Activated T-helper 17 cell treated with anti-CD3 and anti-CD28 coated beads, Interleukin-2, amount 50 U/mL, for 72 hours (primary cell): ENCODE measurements around the gene PANK1. TPM values are rescaled to one million over a fixed set of nuclear protein-coding genes. Genes with fewer than 3 reads are reported as not detected.
"Not testable (repeated sequence)": the region's sequence is repeated elsewhere in the genome, so short reads cannot be mapped to it uniquely, and the experiment has no call there.

Experiments used
- ATAC-seq: fragments of 150-1000 bp; cut with Tn5 transposase; replicated peaks from 2 replicates; pipeline ENCODE4 v1.10.0; 2021; ENCODE audit warnings: mild to moderate bottlenecking, moderate library complexity
- H3K27ac Mint-ChIP-seq: one replicate; pipeline ENCODE4 v1.8.0; 2022; ENCODE audit warnings: mixed read lengths
- H3K27me3 Mint-ChIP-seq: one replicate; pipeline ENCODE4 v1.8.0; 2022; ENCODE audit warnings: mixed read lengths
- H3K36me3 Mint-ChIP-seq: one replicate; pipeline ENCODE4 v1.8.0; 2022; ENCODE audit warnings: low read depth, mild to moderate bottlenecking, mixed read lengths
- H3K4me1 Mint-ChIP-seq: one replicate; pipeline ENCODE4 v1.8.0; 2022; ENCODE audit warnings: mixed read lengths
- H3K4me3 Mint-ChIP-seq: one replicate; pipeline ENCODE4 v1.8.0; 2022; ENCODE audit warnings: mild to moderate bottlenecking, mixed read lengths
- H3K9me3 Mint-ChIP-seq: one replicate; pipeline ENCODE4 v1.8.0; 2022; ENCODE audit warnings: mixed read lengths
- total RNA-seq, 2 donors: library from RNA; stranded (reverse); gene quantifications; one replicate each; pipeline ENCODE4 v1.2.3, GENCODE V29; 2022

Gene PANK1
- total RNA-seq, 2 donors from 2014 or later, result 3.6 to 4.2 TPM

DNA sequence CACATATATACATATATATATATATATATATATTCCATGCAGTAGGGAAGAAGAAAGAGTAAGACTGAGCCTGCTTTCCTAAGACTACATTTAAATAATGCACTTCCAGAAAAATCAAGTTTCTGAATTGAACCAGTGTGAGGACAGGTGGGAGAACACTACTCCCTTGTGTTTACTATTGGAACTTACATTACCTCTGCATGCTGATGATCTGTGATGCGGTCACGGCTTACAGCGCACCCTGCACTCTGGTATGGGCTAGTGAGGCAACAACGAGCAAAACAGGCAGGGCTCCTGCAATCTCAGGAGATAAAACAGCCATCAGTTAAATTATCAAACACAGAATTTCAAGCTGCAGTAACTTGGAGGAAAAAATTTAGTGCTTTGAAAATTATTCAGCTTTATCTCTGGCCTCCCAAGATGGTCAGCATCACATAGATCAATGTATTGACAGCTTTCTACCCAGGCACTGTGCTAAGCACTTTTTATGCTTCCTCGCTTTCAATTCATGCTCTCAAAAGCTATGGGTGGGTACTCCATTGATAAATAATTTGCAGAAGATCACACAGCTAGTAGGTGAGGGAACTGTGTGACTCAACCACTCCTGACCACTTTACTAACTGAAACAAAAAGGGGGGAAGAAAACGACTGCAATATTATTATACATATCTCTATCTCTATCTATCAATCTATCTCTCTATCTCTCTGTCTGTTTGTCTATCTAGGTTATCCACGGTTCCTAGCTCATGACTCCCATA, 89.2 kb downstream of the PANK1 start:
- H3K4me1 Mint-ChIP-seq, result no peaks in the 10 kb centered on the region

DNA sequence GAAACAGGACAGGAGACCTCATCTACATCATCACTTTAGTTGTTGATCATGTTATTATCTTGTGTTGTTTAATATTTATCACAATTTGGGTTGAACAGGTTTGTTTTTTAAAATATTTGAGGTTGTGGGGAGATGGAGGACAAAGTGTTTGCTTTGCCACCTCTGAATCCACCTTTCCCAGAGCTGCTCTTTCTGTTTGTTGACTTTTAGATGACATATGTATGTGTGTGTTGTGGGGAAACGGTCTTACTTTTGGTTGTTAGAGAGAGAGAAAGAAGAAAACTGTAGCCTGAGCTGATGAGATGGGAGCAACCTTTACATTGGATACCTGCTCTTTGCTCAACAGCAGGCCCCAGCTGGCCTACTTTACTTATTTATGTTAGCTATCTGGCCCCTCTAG, 90.6 kb downstream of the PANK1 start:
- H3K4me3 Mint-ChIP-seq, result no peak overlapping the region
- no peak overlapping the region for H3K27ac Mint-ChIP-seq
- H3K27me3 Mint-ChIP-seq, result peaks cover 13% of the 10 kb centered on the region
- no peaks in the 10 kb centered on the region for H3K4me1 Mint-ChIP-seq
- H3K36me3 Mint-ChIP-seq, result no peaks in the 10 kb centered on the region
- no peaks in the 10 kb centered on the region for H3K9me3 Mint-ChIP-seq
- ATAC-seq, result no peak

More for the DNA sequence above, 89.2 kb downstream of the PANK1 start:
- H3K27ac Mint-ChIP-seq, result no peak overlapping the region
- H3K27me3 Mint-ChIP-seq, result peaks cover 13% of the 10 kb centered on the region
- no peaks in the 10 kb centered on the region for H3K36me3 Mint-ChIP-seq
- no peaks in the 10 kb centered on the region for H3K9me3 Mint-ChIP-seq
- ATAC-seq, result no peak
- H3K4me3 Mint-ChIP-seq, result no peak overlapping the region

DNA sequence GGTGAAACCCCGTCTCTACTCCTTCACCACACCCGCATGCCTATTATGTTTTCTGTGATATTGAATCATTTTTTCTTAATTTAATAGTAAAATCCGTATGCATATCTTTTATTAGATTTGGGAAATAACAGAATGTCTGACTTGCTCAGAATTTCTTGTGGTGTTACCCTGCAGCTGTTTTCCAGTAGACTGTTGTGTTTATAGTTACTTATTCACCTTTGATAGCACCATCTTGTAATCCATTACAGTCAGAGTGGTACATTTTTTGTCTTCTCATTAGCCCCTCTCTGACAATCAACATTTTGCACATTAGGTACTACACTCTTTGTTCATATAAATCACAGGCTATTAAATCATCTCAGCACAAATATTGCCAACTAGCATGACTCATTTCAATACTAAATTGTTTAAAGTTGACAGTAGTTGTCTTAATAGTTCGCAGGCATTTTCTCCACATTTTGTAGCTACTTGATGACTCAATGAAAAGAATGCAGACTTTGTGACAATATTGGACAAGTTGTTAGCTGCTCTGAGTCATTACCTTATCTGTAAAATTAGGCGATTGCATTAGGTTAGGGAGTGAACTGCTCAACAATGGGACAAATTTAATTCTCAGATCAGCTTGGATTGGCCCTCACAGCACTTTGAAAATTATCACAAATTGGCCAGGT, 91.8 kb downstream of the PANK1 start:
- H3K27ac Mint-ChIP-seq, result no peak overlapping the region
- no peak for ATAC-seq
- no peak overlapping the region for H3K4me3 Mint-ChIP-seq
- H3K4me1 Mint-ChIP-seq, result no peaks in the 10 kb centered on the region
- no peaks in the 10 kb centered on the region for H3K36me3 Mint-ChIP-seq
- no peaks in the 10 kb centered on the region for H3K9me3 Mint-ChIP-seq
- H3K27me3 Mint-ChIP-seq, result peaks cover 13% of the 10 kb centered on the region

DNA sequence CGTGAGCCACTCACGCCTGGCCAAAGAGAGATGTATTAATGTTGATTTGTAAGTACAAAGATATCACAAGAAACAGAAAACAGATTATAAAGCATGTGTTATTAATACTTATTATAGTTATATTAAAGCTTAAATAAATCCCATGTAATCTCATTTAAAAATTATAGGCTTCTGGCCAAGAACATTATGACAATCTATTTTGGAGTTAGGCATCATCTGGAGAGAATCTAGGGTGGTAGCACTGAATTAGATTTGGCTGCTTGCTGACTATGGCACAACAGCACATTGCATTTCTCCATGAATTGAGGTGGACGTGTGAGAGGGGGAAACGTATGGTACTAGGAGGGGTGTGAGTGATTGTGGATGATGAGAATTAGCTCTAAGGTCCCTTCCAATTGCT, 92.8 kb downstream of the PANK1 start:
- Mint-ChIP-seq H3K27me3 (peaks cover 8% of the 10 kb centered on the region), H3K4me1 (no peaks in the 10 kb centered on the region), H3K4me3 (no peak overlapping the region), H3K27ac (no peak overlapping the region), H3K9me3 (no peaks in the 10 kb centered on the region), H3K36me3 (no peaks in the 10 kb centered on the region)
- ATAC-seq, result no peak

DNA sequence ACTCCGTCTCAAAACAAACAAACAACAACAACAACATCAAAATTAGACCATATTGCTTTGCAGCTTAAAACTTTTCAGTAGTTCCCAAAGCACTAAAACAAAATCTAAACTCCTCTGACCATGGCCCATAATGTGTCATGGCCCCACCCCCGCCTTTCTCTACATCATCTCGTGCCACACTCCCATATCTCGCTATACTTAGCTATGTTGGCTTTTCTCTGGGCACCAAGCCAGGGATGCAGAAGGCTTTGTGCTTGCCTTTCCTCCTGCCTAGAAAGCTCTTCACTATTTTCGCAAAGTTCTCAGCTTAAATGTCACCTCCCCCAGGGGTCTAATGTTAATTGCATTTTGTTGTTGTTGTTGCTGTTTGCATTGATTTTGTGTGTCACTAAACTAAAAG, 94.5 kb downstream of the PANK1 start:
- no peak overlapping the region for H3K27ac Mint-ChIP-seq
- no peak for ATAC-seq
- peaks cover 8% of the 10 kb centered on the region for H3K27me3 Mint-ChIP-seq
- no peaks in the 10 kb centered on the region for H3K9me3 Mint-ChIP-seq
- no peaks in the 10 kb centered on the region for H3K4me1 Mint-ChIP-seq
- H3K4me3 Mint-ChIP-seq, result no peak overlapping the region
- H3K36me3 Mint-ChIP-seq, result no peaks in the 10 kb centered on the region

DNA sequence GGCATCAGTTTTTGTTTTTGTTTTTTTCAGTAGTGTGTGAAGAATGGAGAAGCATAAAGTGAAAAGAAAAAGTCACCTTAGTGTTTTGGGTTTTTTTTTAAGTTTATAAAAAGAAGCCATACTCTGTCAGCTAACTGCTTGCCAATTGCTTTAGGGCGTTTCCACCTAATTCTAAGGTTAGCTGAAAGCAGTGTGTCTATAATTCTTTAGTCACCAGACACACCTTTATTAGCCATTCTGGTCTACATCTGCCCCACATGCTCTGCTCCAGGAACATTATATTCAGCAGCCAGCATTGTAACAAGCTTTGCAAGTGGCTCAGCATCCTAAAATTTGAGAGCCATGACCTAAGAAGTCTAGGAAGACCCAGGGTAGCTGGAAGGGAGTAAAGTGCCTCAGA, 95.5 kb downstream of the PANK1 start:
- H3K9me3 Mint-ChIP-seq, result no peaks in the 10 kb centered on the region
- no peaks in the 10 kb centered on the region for H3K36me3 Mint-ChIP-seq
- H3K27me3 Mint-ChIP-seq, result peaks cover 8% of the 10 kb centered on the region
- no peak overlapping the region for H3K4me3 Mint-ChIP-seq
- ATAC-seq, result no peak
- H3K27ac Mint-ChIP-seq, result no peak overlapping the region
- H3K4me1 Mint-ChIP-seq, result no peaks in the 10 kb centered on the region

DNA sequence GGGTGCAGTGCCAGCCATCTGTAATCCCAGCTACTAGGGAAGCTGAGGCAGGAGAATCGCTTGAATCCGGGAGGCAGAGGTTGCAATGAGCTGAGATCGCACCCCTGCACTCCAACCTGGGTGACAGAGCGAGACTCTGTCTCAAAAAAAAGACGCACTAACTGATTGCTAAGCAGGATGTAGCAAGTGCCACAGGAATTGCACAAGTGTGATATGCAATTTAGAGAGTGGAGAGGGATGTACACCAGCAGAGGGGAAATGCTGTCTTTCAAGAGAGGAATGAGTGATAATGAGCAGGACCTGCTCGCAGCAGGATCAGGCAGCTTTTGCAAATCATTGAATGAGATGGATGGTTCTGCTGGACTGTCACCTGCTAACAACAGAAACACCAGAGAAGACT, 96.4 kb downstream of the PANK1 start:
- Mint-ChIP-seq H3K36me3 (no peaks in the 10 kb centered on the region), H3K9me3 (no peaks in the 10 kb centered on the region), H3K4me1 (no peaks in the 10 kb centered on the region), H3K27ac (no peak overlapping the region), H3K27me3 (peaks cover 8% of the 10 kb centered on the region), H3K4me3 (no peak overlapping the region)
- no peak for ATAC-seq

DNA sequence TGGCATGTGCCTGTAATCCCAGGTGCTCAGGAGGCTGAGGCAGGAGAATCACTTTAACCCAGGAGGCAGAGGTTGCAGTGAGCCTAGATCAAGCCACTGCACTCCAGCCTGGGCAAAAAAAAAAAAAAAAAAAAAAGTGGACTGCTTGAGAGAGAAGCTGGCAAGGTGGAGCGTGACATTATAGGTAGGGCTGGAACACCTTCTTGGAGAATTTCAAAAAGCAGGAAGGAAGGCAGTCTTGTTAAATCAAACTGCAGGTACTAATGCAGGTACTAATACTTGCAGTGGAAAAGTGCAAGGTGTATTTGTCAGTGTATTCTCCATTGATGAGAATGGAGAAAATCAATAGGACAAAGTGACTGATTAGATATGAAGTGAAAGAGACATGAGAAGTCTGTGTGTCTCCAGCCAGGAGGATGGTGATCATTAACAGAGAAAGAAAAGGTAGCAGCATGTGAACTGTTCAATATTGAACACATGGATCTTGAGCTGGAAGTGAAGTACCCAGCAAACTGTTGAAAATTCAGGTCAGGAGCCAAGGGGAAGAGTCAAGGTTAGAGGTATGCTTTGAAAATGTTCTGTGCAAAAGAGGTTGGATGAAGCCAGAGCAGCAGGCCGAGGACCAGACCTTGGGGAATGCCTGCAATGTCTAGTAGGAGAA, 97.1 kb downstream of the PANK1 start:
- no peaks in the 10 kb centered on the region for H3K36me3 Mint-ChIP-seq

DNA sequence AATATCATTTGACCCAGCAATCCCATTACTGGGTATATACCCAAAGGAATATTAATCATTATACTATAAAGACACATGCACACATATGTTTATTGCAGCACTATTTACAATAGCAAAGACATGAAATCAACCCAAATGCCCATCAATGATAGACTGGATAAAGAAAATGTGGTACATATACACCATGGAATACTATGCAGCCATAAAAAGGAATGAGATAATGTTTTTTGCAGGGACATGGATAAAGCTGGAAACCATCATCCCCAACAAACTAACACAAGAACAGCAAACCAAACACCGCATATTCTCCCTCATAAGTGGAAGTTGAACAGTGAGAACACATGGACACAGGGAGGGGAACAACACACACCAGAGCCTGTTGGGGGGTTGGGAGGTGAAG, 98.4 kb downstream of the PANK1 start:
- H3K36me3 Mint-ChIP-seq, ATAC-seq, H3K9me3 Mint-ChIP-seq, H3K4me3 Mint-ChIP-seq, H3K27ac Mint-ChIP-seq, H3K4me1 Mint-ChIP-seq, H3K27me3 Mint-ChIP-seq: not testable (repeated sequence)

More for the DNA sequence above, 97.1 kb downstream of the PANK1 start:
- Mint-ChIP-seq H3K27me3 (peaks cover 8% of the 10 kb centered on the region), H3K27ac (no peak overlapping the region), H3K4me3 (no peak overlapping the region), H3K9me3 (no peaks in the 10 kb centered on the region), H3K4me1 (no peaks in the 10 kb centered on the region)
- ATAC-seq, result no peak

DNA sequence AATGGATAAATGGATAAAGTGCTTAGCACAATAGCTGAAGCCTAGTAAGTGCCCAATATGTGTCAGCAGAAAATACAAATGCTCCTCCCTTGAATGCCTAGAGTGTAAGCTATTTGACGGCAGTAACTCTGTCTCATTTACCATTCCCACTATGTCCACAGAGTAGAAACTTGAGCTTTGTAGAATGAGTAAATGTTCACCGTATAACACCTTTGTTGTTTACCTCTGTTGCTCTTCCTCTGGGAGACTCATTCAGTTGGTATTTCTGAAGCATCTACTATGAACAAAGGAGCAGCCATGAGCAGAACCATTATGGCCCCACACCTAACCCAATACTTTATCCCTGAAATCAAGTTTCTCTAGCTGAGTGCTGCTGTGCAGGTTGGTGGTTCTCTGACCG, 101.2 kb downstream of the PANK1 start:
- Mint-ChIP-seq H3K27me3 (peaks cover 20% of the 10 kb centered on the region), H3K4me1 (no peaks in the 10 kb centered on the region), H3K9me3 (no peaks in the 10 kb centered on the region), H3K27ac (no peak overlapping the region), H3K4me3 (no peak overlapping the region), H3K36me3 (no peaks in the 10 kb centered on the region)
- ATAC-seq, result no peak

DNA sequence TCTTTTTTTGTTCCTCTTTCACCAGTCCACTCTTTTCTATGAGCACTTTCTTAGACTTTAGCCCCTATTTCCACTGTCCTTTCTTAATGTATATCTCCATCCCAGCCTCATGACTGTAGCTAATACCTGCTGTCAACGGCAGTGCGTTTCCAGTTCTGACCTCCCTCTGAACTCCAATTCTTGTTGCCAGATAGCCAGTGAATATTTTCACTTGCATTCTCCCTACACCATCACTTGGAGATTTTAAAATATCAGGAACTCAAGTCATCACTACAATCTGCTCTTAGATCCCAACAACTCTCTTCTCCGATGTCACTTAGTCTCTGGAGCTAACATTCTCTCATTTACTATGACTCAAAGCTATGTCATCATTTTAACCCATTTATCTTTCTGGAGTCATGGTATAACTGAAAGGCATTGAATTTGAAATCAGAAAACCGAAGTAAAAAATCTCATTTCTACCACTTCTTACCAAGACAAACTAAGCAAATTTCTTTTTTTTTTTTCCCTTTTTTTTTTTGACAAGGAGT, 104.6 kb downstream of the PANK1 start:
- Mint-ChIP-seq H3K36me3 (no peaks in the 10 kb centered on the region), H3K27ac (no peak overlapping the region), H3K4me1 (no peaks in the 10 kb centered on the region), H3K27me3 (peaks cover 26% of the 10 kb centered on the region), H3K4me3 (no peak overlapping the region), H3K9me3 (no peaks in the 10 kb centered on the region)
- ATAC-seq, result no peak

DNA sequence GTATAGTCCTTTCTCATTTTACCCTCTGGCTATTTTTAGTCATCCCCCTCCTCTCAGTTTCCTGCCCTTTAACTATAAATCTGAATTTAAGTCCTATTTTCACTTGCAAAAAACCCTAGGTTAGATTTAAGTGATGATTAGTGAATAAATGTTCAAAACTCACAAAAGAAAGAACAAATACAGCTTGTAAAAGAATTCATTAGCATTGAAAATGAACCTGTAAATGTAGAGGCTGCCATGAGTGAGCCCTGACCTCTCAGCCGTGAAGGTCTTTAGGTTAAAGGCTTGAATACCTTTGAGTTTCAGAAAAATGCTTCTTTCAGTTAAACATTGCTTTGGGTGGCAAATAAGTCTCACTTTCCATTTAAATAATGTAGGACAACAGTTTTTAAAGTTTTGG, 107.7 kb downstream of the PANK1 start:
- H3K27me3 Mint-ChIP-seq, result peaks cover 42% of the 10 kb centered on the region

DNA sequence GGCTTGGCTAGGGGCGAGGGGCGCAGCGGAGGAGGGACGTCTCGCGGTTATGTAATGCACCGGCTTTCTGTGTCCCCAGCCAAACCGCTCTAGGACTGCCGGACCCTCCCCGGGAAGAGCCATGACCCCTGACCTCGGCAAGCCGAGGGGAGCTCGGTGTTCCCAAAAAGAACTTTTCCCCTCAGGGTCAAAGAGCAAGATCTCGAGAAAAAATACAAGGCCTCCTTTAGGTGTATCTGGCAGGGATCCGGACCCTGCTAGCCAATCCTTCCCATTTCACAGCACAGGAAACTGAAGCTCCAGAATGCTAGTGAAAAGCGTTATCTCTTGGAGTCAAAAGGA, 109.1 kb downstream of the PANK1 start:
- H3K27me3 Mint-ChIP-seq, result peaks cover 48% of the 10 kb centered on the region
- no peak overlapping the region for H3K4me3 Mint-ChIP-seq
- H3K27ac Mint-ChIP-seq, result no peak overlapping the region
- ATAC-seq, result no peak
- peaks cover 5% of the 10 kb centered on the region for H3K4me1 Mint-ChIP-seq
- H3K36me3 Mint-ChIP-seq, result no peaks in the 10 kb centered on the region
- H3K9me3 Mint-ChIP-seq, result no peaks in the 10 kb centered on the region

More for the DNA sequence above, 107.7 kb downstream of the PANK1 start:
- Mint-ChIP-seq H3K4me1 (peaks cover 5% of the 10 kb centered on the region), H3K4me3 (no peak overlapping the region), H3K36me3 (no peaks in the 10 kb centered on the region), H3K27ac (no peak overlapping the region), H3K9me3 (no peaks in the 10 kb centered on the region)
- ATAC-seq, result no peak

DNA sequence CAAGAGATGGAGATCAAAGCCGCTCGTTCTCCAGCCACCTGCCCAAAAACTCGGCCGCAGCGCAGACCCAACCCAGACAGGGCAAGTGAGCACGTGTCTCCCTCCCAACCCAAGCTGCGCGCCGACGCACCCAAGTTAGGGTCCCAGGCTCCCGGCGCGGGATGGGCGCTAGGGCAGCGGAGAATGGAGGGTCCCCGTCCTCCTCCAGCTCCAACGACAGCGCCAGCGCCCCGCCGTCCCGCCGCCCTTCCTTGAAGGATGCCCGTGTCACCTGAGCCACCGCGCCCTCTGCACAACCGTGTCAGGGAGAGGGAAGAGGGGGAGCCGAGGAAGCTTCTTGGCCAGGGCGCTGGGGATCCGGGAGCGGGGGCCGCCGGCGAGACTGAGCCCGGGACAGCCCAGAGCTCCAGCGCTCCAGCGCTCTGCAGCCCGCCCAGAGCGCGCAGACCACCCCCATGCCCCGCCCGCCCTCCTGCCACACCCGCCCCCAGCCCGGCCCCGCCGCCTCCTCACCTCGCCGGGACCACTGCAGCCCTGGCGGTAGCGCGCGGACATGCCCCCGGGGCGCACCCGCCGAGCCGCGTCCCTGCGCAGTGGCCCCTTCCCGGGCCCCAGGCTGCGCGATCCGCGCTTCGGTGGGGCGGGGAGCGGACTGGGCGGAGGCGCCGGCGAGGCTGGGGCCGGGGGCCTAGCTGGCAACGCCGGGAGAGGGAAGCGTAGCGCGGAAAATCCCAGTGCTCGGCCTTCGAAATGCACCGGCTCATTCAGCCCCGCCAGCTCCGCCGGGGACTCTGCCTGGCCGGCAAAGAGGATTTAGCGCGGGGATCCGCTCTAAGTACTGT, 109.7 kb downstream of the PANK1 start, which contains the start of gene SLC16A12:
Gene SLC16A12 (minus strand): TSS at position 424 of the 842 bp plus-strand sequence. CDS start 73,016 bp downstream, outside the sequence.
- peak within 1 kb of the TSS; percentile 24 for H3K4me3 Mint-ChIP-seq
- H3K27me3 Mint-ChIP-seq, result peaks cover 48% of the 10 kb centered on the region
- H3K36me3 Mint-ChIP-seq, result no peaks in the 10 kb centered on the region
- ATAC-seq, result no peak
- H3K9me3 Mint-ChIP-seq, result no peaks in the 10 kb centered on the region
- H3K27ac Mint-ChIP-seq, result no peak within 1 kb of the TSS
- H3K4me1 Mint-ChIP-seq, result peaks cover 5% of the 10 kb centered on the region
